ENCODE data around the gene XRCC4.
A peak's percentile ranks its signal among the peaks of the same experiment; 100 is the strongest.

The XRCC4 gene

DNA sequence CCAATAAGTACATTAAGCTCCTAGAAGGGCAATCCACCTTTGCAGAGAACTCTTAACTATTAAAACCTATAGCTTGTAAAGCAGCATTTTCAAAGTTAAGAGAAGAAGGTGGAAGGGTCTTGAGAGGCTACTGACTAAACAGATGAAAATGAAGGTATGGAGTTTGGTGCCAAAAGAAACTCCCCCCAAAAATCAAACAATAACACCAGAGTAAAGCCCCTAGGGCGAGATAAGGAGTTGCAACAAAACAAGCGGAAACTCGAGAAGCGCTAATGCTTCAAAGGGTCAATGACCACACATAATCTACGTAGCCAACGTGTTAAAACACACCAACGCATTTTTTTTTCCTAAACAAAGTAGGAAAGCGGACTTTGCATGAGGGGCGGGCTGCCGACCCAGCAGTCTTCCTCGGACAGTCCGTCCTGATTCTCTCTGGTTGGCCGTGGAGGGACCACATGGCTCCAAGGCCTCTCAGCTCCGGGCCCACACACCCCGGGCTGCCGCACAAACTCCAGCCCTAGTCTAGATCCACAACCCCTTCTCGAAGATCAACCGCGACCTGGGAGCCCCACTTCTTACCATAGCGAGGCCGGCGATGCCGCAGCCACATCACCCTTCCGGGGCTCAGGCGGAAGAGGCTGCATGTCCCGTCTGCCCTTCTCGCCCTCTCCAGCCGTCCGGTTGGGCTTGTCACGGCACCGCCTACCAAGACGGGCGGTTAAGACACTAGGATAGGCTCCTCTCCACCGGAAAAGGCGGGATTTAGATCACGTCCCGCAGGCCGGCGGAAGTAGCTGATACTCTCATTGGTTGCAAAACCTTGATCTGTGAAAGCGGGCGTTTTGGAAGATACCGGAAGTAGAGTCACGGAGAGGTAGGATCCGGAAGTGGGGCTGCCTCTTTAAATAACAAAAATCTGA is at the start of gene XRCC4, which contains the start of gene TMEM167A:
TSS of gene XRCC4 (plus strand) at position 806 of the 920 bp plus-strand sequence. CDS start 27,373 bp downstream, outside the sequence.
TSS of gene TMEM167A (minus strand) at position 653 of the 920 bp plus-strand sequence. CDS start at position 582, 71 bp downstream.
- Mint-ChIP-seq H3K27ac (peak within 1 kb of the TSS; percentile 97), H3K27me3 (ENCODE audit: low read depth) (no peaks in the 10 kb centered on the region), H3K4me1 (ENCODE audit: low read depth) (peaks cover 32% of the 10 kb centered on the region), H3K9me3 (no peaks in the 10 kb centered on the region), H3K36me3 (ENCODE audit: low read depth) (peaks cover 21% of the 10 kb centered on the region), H3K4me3 (peak within 1 kb of the TSS; percentile 98)

DNA sequence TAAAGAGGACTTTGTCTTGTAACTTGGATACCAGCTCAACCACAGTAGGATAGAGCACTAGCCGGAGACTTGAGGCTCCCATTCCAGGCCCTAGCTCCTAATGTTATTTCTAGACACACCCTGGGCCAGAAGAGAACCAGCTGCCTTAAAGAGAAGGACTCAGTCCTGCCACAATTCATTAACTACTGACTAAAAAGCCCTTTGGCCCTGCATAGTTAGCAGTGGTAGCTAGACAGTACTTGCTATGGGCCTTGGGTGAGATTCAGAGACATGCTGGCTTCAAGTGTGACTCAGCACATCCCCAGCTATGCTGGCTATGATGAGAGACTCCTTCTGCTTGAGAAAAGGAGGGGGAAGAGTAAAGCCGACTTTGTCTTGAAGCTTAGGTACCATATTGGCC is 47.4 kb upstream of the XRCC4 start:
- Mint-ChIP-seq H3K4me3 (no peak overlapping the region), H3K27ac (no peak overlapping the region), H3K27me3 (ENCODE audit: low read depth) (no peaks in the 10 kb centered on the region), H3K9me3 (no peaks in the 10 kb centered on the region), H3K36me3 (ENCODE audit: low read depth) (no peaks in the 10 kb centered on the region), H3K4me1 (ENCODE audit: low read depth) (no peaks in the 10 kb centered on the region)

DNA sequence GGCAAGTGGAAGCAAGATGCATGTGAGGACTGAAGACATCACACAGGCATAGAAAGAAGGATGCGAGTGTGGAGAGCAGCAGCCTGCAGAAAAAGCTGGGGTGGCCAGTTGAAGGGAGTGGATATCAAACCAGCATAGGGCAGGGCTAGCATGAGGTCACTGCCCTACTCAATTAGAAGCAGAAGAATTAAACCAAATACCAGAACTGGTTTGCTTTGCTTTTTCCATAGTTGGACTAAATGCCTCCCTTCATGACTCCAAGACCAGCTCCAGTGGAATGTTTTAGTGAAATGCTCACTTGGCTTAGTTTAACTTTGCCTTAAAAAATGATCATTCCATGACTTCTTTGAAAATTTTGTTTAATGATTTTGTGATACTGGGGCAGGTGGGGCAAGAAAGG is 46.0 kb upstream of the XRCC4 start:
- no peaks in the 10 kb centered on the region for H3K27me3 Mint-ChIP-seq (ENCODE audit: low read depth)
- H3K27ac Mint-ChIP-seq: no peak overlapping the region
- H3K9me3 Mint-ChIP-seq: no peaks in the 10 kb centered on the region
- no peak overlapping the region for H3K4me3 Mint-ChIP-seq
- no peaks in the 10 kb centered on the region for H3K36me3 Mint-ChIP-seq (ENCODE audit: low read depth)
- no peaks in the 10 kb centered on the region for H3K4me1 Mint-ChIP-seq (ENCODE audit: low read depth)

DNA sequence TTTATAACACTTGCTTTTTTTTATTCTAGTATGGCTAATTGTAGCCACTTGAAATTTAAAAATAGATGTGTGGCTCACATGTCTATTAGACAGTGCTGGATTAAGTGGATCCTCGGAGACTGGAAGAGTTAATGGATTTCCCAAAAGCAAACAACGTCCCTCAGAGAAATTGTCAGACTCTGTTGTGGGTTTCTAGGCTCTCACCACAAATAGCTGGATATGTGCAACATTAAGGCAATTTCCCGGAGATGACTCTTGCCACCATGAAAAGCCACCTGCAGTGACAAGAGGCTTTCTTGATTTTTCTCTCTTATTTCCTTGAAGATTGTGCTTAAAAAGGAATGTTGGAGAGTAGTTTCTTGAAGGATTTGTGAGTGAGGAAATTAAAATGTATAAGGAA is 43.3 kb upstream of the XRCC4 start:
- H3K36me3 Mint-ChIP-seq (ENCODE audit: low read depth): no peaks in the 10 kb centered on the region
- H3K4me3 Mint-ChIP-seq: no peak overlapping the region
- H3K4me1 Mint-ChIP-seq (ENCODE audit: low read depth): peaks cover 4% of the 10 kb centered on the region
- no peak overlapping the region for H3K27ac Mint-ChIP-seq
- H3K9me3 Mint-ChIP-seq: no peaks in the 10 kb centered on the region
- no peaks in the 10 kb centered on the region for H3K27me3 Mint-ChIP-seq (ENCODE audit: low read depth)

DNA sequence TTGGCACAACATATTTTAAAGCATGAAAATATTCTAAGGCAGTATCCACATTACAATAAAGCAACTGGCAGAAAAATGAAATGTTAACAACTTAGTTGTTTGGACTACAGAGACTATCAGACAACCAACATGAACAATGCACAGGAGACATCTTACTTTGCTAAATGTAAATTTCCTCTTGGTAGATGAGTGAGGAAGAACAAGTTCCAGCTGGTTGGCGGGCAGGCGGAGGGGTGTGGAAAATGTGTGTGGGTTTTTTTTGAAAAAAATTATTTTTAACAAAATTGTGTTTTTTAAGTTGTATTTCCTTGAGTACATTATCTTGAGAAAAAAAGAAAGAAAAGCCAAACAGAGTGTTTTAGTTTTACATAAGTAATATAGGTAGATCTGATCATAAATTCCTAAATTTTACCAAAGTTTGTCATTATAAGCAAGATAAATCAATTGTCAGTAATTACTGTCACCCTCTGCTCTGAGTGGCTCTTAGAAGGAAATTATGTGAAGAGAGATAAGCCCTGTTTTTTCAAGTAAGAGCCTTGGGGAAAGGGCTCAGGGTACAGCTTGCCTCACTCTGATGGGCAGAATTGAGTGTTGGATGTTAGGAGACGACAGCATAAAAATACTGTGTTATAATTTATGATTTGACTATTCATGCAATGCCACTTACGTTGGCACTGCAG is 42.7 kb upstream of the XRCC4 start:
- no peaks in the 10 kb centered on the region for H3K36me3 Mint-ChIP-seq (ENCODE audit: low read depth)
- peaks cover 4% of the 10 kb centered on the region for H3K4me1 Mint-ChIP-seq (ENCODE audit: low read depth)
- H3K9me3 Mint-ChIP-seq: no peaks in the 10 kb centered on the region
- no peaks in the 10 kb centered on the region for H3K27me3 Mint-ChIP-seq (ENCODE audit: low read depth)
- no peak overlapping the region for H3K4me3 Mint-ChIP-seq
- H3K27ac Mint-ChIP-seq: no peak overlapping the region

DNA sequence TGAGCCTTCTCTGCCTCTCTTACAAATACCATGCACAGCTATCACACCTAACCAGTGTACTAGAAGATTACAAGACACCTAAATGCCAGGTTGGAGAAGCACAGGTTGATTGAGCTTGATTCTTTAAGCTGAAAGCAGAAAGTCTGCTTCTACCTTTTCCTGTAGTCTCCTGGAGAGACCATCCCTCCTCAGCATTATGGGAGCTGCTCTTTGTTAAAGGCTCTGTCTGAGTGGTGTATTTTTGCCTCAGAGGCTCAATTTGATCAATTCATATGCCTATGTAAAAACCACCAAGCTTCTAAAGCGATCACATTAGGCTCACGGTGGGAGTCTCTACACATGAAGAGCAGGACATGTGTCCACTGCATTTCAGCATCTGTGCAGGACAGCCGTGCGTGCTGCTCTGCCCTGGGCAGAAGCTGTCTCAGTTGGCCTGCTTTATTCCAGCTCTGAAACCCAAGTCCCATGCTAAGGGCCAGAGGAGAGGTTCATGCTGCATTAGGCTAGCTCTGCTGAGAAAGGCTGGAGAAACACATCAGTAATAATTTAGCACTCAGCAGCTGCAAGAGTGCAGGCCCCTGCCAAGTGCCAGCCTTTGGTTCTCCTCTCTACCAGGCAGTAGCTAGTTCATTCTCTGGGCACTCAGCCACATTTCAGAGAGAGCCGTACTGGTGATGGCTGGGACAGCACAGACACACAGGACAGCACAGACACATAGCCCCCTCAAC is 41.8 kb upstream of the XRCC4 start:
- H3K27ac Mint-ChIP-seq: no peak overlapping the region
- no peaks in the 10 kb centered on the region for H3K9me3 Mint-ChIP-seq
- H3K4me1 Mint-ChIP-seq (ENCODE audit: low read depth): peaks cover 4% of the 10 kb centered on the region
- no peaks in the 10 kb centered on the region for H3K27me3 Mint-ChIP-seq (ENCODE audit: low read depth)
- no peak overlapping the region for H3K4me3 Mint-ChIP-seq
- H3K36me3 Mint-ChIP-seq (ENCODE audit: low read depth): no peaks in the 10 kb centered on the region

DNA sequence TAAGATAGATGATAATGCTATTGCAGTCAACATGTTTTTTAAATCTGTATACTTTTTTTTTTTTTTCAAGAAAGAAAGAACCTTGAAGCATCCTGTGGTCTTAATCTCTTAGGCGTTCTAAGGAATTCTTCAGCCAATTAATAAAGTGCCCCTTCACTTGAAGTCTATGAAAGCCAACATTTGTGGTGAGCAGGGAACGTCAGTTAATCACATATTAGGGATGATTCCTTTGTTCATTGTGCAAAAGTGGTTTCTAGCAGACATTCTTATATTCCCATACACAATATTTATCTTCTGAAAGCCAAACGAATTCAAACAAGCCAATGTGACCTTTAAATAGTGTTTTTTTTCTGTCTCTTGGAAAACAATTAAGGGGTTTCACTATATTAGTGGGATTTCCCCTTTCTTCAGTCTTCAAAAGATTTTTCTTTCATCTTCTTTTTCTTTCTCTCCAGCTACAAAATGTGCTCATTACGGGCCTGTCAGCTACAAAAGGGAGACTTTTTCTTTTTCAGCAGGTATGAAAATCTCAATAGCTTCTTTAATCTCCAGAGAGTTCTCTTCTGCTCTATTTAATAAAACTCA is 40.3 kb upstream of the XRCC4 start:
- H3K9me3 Mint-ChIP-seq: no peaks in the 10 kb centered on the region
- H3K36me3 Mint-ChIP-seq (ENCODE audit: low read depth): no peaks in the 10 kb centered on the region
- no peak overlapping the region for H3K4me3 Mint-ChIP-seq
- no peaks in the 10 kb centered on the region for H3K27me3 Mint-ChIP-seq (ENCODE audit: low read depth)
- no peak overlapping the region for H3K27ac Mint-ChIP-seq
- H3K4me1 Mint-ChIP-seq (ENCODE audit: low read depth): peaks cover 4% of the 10 kb centered on the region

DNA sequence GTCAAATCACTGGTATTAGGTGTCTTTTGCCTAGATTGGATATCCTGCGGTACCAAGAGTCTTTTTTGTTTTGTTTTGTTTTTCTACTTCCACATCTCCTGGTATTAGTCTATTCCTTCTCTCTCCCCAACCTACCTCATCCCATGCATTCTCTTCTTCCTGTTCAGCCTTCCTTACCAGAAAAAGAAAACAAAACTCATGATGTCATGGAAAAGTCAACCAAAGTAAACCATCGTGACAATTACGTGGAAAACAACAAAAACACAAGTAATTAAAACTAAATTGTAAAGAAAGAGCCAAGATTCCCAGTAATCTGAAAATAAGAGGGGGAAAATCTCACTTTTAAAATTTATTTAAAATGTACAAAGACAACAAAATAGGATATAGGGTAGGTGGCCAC is 38.4 kb upstream of the XRCC4 start:
- Mint-ChIP-seq H3K27me3 (ENCODE audit: low read depth) (no peaks in the 10 kb centered on the region), H3K4me1 (ENCODE audit: low read depth) (peaks cover 4% of the 10 kb centered on the region), H3K27ac (no peak overlapping the region), H3K4me3 (no peak overlapping the region), H3K9me3 (no peaks in the 10 kb centered on the region), H3K36me3 (ENCODE audit: low read depth) (no peaks in the 10 kb centered on the region)

DNA sequence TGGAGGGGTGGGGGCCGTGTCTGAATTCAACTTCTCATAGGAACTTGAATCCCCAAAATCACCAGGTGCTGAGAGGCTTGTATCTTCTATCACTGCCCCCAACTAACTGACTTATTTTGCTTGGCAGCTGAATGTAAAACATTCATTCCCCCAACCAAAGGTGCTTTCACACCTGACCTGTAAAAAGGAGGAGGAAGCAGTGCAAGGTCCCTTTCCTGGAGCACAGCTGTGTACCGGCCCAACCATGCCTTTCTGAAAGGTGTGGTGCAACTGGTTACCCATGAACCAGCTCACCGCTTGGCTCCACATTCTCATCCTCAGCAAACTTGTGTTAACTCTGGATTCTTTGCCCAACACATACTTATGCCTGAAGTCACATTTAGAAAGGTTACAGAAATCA is 34.8 kb upstream of the XRCC4 start:
- Mint-ChIP-seq H3K4me1 (ENCODE audit: low read depth) (peaks cover under 1% of the 10 kb centered on the region), H3K9me3 (no peaks in the 10 kb centered on the region), H3K36me3 (ENCODE audit: low read depth) (peaks cover 4% of the 10 kb centered on the region), H3K27ac (no peak overlapping the region), H3K4me3 (no peak overlapping the region), H3K27me3 (ENCODE audit: low read depth) (no peaks in the 10 kb centered on the region)

DNA sequence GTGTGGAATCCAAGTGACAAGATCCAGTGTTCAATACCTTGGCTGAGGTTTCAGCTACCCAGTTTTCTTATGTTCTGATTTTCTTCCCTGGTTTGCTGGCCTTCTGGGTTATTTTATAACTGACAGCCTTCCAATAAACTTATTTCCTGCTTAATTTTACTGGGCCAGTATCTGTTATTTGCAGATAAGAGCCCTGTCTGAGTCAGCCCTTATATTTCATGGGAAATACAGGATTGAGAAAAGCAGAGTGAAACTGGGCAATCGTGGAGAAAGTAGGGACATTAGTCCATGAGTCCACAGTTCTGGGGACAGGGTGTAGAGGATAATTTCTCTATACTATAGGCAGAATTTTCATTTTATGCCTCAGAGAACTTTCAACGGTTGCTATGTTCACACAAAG is 32.4 kb upstream of the XRCC4 start:
- no peak overlapping the region for H3K27ac Mint-ChIP-seq

DNA sequence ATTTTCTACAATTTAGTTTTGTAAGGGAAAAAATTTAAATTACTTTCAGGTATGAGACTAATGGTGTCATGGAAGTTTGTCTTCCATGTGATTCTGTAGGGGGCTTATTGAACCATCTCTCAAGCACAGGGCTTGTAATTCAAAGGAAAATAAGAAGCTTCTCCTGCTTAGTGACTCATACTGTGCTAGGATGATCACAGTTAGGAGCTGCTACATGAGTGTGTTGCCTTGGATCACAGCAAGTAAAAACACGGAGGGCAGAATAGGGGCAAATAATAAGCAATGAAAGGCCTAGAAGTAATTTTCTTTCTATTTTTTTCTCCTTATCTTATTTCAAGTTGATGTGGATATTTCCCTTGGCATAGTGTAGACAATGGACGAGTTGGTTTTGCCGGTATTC is 29.1 kb upstream of the XRCC4 start:
- H3K9me3 Mint-ChIP-seq: no peaks in the 10 kb centered on the region
- peaks cover 20% of the 10 kb centered on the region for H3K36me3 Mint-ChIP-seq (ENCODE audit: low read depth)
- no peaks in the 10 kb centered on the region for H3K27me3 Mint-ChIP-seq (ENCODE audit: low read depth)
- H3K27ac Mint-ChIP-seq: no peak overlapping the region
- peaks cover 3% of the 10 kb centered on the region for H3K4me1 Mint-ChIP-seq (ENCODE audit: low read depth)
- no peak overlapping the region for H3K4me3 Mint-ChIP-seq

More for the DNA sequence above, 32.4 kb upstream of the XRCC4 start:
- Mint-ChIP-seq H3K9me3 (no peaks in the 10 kb centered on the region), H3K4me3 (no peak overlapping the region), H3K27me3 (ENCODE audit: low read depth) (no peaks in the 10 kb centered on the region), H3K4me1 (ENCODE audit: low read depth) (no peaks in the 10 kb centered on the region), H3K36me3 (ENCODE audit: low read depth) (peaks cover 6% of the 10 kb centered on the region)

DNA sequence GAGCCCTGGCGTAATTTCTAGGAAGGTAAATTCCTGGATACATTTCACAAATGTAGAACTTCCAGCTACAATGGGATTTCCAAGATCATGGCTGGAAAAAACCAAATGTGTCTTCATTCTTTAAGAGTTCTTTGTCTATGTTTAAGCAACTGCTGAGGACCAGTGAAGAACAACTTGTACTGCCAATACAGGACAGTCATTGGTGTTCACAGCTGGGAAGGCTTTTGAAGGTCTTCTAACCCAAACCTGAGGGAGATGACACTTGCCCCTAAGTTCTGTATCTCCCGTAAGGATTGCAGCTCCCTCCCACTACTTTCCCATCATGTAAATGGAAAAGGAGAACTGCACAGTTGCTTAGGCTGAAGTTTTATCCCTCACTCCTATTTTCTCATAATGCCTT is 28.5 kb upstream of the XRCC4 start:
- Mint-ChIP-seq H3K27ac (no peak overlapping the region), H3K9me3 (no peaks in the 10 kb centered on the region), H3K36me3 (ENCODE audit: low read depth) (peaks cover 21% of the 10 kb centered on the region), H3K27me3 (ENCODE audit: low read depth) (no peaks in the 10 kb centered on the region), H3K4me3 (no peak overlapping the region), H3K4me1 (ENCODE audit: low read depth) (peaks cover 3% of the 10 kb centered on the region)

DNA sequence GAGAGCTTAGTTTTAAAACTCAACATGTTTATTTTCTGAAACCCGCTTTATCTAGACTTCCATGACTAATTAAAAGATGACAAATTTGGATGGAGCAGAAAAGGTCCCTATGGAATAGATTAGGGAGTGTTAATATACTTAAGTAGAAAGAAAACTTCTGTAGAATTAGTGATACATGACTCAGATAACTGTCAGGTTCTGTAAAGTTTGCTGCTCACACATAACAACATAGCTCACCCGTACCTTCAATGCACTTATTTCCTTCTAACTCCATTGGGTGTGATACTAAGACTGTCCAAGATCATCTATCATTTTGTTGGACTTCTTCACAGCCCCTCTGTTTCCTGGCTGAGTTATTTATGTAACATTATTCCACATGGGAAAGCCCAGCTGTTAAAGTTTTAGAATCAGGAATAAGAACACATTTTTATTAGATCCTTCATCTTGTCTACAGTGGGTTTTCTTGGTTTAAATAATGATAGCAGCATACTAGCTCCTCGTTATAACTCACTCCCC is 27.9 kb upstream of the XRCC4 start:
- Mint-ChIP-seq H3K36me3 (ENCODE audit: low read depth) (peaks cover 26% of the 10 kb centered on the region), H3K4me3 (no peak overlapping the region), H3K27me3 (ENCODE audit: low read depth) (no peaks in the 10 kb centered on the region), H3K9me3 (no peaks in the 10 kb centered on the region), H3K4me1 (ENCODE audit: low read depth) (peaks cover 9% of the 10 kb centered on the region), H3K27ac (no peak overlapping the region)

DNA sequence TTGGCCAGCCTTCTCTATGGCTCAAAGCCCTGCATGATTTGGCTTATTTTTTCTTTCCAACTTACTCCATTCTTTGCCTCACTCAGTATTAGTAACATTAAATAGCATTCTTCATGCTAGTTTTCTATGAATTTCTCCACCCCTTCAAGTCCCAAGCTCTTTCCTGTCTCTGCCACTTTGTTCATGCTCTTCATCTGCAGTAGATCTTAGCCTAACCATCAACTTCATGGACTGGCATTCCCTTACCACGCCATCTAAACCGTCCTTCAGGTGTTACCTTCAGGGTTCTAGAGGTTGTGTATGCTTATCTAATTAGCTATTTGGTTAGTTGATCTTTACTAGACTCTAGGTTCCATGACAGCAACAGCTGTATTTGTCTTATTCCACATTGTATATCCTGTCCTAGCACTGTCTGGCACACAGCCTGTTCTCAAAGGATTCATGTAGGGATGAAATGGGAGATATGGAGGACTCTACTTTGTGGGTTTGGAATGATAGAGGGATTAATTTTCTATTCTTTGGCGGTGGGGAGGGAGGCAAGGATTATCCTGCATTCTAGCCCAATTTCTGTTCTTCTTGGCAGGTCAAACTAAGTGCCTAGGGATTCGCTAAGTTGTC is 26.5 kb upstream of the XRCC4 start:
- Mint-ChIP-seq H3K9me3 (no peaks in the 10 kb centered on the region), H3K36me3 (ENCODE audit: low read depth) (peaks cover 33% of the 10 kb centered on the region), H3K4me3 (no peak overlapping the region), H3K27ac (no peak overlapping the region), H3K4me1 (ENCODE audit: low read depth) (peaks cover 16% of the 10 kb centered on the region), H3K27me3 (ENCODE audit: low read depth) (no peaks in the 10 kb centered on the region)
